HG03280 (cell line): ENCODE data around the gene SRRM2.

Source experiments
- ATAC-seq: cut with Tn5 transposase; IDR thresholded peaks from one replicate; pipeline ENCODE4 v1.9.1; 2021; ENCODE audit warnings: mild to moderate bottlenecking, moderate library complexity; ENCODE audit not compliant: unreplicated experiment

The SRRM2 gene

GRCh38 chr16:2752035-2752849, at the start of gene SRRM2:
TSS of gene SRRM2 (plus strand) at chr16:2752638. CDS start at chr16:2756365, 3,727 bp downstream.
- ATAC-seq, result peak; percentile 80

- no peak for ATAC-seq
These were observed 49.3 kb upstream of the SRRM2 start for GRCh38 chr16:2702871-2703745.

- no peak for ATAC-seq
These were observed 48.1 kb upstream of the SRRM2 start for GRCh38 chr16:2704166-2704982.

- ATAC-seq, result no peak
These were observed 47.5 kb upstream of the SRRM2 start for GRCh38 chr16:2704983-2705275.

GRCh38 chr16:2705351-2705750, 47.1 kb upstream of the SRRM2 start:
- no peak for ATAC-seq

GRCh38 chr16:2706085-2706484, 46.4 kb upstream of the SRRM2 start:
- no peak for ATAC-seq

GRCh38 chr16:2706611-2707311, 45.7 kb upstream of the SRRM2 start:
- no peak for ATAC-seq

- no peak for ATAC-seq
These were observed 44.8 kb upstream of the SRRM2 start for GRCh38 chr16:2707368-2708289.

GRCh38 chr16:2708290-2708639, 44.2 kb upstream of the SRRM2 start:
- ATAC-seq, result no peak

GRCh38 chr16:2708955-2709587, 43.4 kb upstream of the SRRM2 start:
- no peak for ATAC-seq

GRCh38 chr16:2709588-2709984, 42.9 kb upstream of the SRRM2 start:
- no peak for ATAC-seq

- no peak for ATAC-seq
These were observed 42.3 kb upstream of the SRRM2 start for GRCh38 chr16:2710021-2710710.

GRCh38 chr16:2710711-2711231, 41.7 kb upstream of the SRRM2 start:
- no peak for ATAC-seq

- no peak for ATAC-seq
These were observed 40.9 kb upstream of the SRRM2 start for GRCh38 chr16:2711370-2712062.

- ATAC-seq, result no peak
These were observed 40.4 kb upstream of the SRRM2 start for GRCh38 chr16:2712063-2712441.

GRCh38 chr16:2712546-2712945, 39.9 kb upstream of the SRRM2 start:
- ATAC-seq, result no peak

GRCh38 chr16:2713523-2713922, 38.9 kb upstream of the SRRM2 start:
- no peak for ATAC-seq
